GM19438 (cell line): ENCODE results near the gene RFC5.
"Not testable (repeated sequence)": the region's sequence is repeated elsewhere in the genome, so short reads cannot be mapped to it uniquely, and the experiment has no call there.

Experiments
- ATAC-seq: cut with Tn5 transposase; IDR thresholded peaks from one replicate; pipeline ENCODE4 v1.9.1; 2021; ENCODE audit warnings: low read depth; ENCODE audit not compliant: unreplicated experiment

Gene RFC5

GRCh38 chr12:118013283-118013682 lies 3.2 kb upstream of the RFC5 start:
- ATAC-seq: no peak

- ATAC-seq: no peak
These were observed 1.2 kb upstream of the RFC5 start for GRCh38 chr12:118015306-118015705.

DNA sequence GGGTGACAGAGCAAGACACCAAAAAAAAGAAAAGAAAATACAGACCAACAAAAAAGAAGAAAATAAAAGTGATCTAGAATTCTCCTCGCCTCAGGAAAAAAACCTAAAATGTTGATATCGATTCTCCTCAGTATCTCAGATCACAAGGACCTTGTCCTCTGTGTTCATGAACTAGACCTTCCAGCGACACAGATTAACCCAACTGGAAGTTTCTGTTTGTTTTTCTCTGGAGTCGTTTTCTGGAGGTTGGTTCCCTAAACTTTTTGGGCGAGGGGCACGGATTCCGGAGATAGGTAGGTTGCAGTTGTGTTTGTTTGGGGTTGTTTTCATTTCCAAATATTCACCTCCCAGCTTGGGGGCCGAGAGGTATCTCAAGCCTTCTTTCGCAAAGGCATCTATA lies 559 bp upstream of the RFC5 start:
- ATAC-seq: no peak

DNA sequence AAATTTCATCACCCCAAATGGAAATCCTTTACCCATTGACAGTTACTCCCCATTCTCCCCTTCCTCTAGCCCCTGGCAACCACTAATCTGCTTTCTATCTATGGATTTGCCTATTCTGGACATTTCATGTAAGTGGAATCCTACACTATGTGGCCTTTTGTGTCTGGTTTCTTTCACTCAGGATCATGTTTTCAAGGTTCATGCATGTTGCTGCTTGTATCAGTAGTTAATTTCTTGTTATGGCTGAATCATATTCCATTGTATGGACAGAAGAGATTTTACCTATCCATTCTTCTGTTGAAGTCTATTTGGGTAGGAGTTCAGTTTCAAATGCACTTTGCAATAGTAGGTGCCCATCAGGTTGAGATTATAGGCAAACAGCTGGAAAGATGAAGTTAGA lies 1.4 kb downstream of the RFC5 start:
- no peak for ATAC-seq

- ATAC-seq: no peak
These were observed 3.5 kb downstream of the RFC5 start for GRCh38 chr12:118020036-118020435.

DNA sequence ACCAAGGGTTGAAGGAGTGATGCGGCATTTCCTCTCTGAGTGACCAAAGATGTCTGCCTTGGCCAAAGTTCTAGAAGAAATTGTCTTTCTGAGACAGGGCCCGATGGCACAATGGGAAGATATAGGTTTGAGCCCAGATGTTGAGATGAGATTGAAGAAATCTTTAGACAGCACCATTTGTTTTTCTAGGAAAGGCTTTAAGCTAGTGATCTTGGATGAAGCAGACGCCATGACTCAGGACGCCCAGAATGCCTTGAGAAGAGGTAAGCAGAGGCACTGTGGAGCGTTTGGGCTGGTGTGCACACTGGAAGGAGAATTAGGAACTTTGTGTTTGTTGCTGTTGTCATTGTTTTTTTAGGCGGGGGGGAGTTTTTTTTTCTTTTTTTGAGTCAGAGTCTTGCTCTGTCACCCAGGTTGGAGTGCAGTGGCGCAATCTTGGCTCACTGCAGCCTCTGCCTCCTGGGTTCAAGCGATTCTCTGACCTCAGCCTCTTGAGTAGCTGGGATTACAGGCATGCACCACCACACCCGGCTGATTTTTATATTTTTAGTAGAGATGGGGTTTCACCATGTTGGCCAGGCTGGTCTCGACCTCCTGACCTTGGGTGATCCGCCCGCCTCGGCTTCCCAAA lies 5.7 kb downstream of the RFC5 start:
- not testable (repeated sequence) for ATAC-seq

- ATAC-seq: no peak
These were observed 6.2 kb downstream of the RFC5 start for GRCh38 chr12:118022728-118023109.

DNA sequence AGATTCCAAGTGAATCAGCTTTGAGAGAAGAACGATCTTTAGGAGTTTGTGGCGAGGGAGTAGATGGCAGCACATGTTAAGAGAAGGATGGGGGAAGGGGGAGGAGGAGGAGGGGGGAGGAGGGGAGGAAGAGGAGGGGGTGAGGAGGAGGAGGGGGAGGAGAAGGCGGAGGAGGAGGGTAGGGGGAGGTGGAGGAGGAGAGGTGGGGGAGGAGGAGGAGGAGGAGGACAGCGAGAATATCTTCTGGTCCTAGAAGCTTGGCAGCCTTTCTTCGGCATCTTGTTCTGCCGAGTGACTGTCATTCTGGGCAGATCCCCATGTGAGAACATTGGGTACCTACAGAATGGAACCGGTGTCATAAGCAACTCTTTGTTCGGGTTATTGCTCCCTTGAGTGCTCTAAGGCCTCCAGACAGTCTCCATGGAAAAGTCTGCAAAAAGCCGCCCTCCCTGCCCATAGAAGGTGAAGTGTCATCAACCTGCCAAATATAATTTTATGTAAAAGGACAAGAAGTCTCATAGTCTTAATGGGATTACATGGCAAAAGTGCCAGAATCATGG lies 6.9 kb downstream of the RFC5 start:
- ATAC-seq: no peak

DNA sequence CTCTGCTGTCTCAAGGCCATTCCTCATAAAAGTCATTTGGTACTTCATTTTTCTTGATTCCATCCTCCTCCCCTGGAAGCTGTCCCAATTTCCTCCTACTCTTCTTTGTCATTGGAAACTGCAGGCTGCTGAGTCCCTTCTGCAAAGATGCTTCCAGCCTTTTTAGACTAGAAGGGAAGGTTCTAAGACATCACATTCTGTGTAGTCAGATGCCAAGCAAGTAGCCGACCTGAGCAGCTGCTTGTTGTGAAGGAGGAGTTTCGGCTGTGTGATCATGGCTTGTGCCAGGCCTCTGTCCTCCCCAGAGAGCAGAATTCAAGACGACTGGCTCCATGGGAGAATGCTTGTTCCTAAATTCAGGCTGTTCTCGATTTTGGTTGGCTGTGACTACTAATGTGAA lies 8.7 kb downstream of the RFC5 start:
- no peak for ATAC-seq

- ATAC-seq: no peak
These were observed 12.7 kb downstream of the RFC5 start for GRCh38 chr12:118029166-118029565.

GRCh38 chr12:118032188-118032587 lies 15.7 kb downstream of the RFC5 start:
- ATAC-seq: no peak

DNA sequence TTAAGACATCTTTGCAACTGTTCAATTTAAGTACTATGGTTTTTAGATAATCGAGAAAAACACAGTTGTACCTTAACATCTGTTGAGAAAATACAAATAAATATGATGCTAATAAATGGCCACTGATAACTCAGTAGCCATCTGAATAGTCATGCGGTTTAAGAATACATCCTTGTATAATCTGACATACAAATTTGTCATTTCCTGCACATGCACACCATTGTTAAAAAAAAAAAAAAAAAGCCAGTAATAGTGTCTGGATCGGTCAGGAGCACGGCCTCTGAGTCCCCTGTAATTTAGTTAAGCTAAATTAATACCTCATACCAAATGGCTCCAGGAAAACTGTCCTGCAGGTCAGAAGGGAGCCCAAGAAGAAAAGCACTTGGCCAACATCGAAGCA lies 16.8 kb downstream of the RFC5 start:
- ATAC-seq: no peak

GRCh38 chr12:118033902-118034301 lies 17.4 kb downstream of the RFC5 start:
- ATAC-seq: no peak

DNA sequence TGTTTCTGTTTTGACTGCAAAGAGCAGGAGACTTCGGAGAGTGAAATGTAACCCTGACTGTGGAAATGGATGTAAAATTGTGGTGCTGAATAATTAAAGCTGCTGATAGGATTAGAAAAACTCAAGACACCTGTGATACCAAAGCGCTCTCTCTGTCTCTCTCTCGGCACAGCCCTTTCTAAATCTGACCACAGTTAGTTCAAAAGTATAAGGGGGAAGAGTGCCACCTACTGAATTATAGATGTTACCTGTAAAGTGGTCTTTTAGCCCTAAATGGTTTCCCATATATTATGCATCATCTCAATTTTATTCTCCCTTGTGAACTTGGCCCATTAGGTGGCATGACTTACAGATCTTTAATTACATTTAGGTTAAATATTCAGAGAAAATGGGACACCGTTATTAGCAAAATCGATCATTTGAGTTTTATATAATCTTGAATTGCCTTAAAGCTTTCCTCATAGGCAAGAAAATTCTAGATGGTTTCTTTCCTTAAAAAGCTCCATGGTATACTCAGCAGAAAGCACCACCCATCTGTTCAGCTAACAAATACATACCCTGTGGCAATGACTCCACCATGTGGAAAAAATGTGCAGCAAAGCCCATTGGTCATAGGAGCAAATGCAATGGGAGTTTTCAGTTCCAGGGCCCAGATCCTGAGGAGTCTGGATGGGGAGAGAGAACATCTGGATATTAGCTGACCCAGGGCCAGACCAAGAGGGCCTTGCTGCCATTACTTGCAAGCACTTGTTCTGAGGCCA lies 18.1 kb downstream of the RFC5 start:
- no peak for ATAC-seq

DNA sequence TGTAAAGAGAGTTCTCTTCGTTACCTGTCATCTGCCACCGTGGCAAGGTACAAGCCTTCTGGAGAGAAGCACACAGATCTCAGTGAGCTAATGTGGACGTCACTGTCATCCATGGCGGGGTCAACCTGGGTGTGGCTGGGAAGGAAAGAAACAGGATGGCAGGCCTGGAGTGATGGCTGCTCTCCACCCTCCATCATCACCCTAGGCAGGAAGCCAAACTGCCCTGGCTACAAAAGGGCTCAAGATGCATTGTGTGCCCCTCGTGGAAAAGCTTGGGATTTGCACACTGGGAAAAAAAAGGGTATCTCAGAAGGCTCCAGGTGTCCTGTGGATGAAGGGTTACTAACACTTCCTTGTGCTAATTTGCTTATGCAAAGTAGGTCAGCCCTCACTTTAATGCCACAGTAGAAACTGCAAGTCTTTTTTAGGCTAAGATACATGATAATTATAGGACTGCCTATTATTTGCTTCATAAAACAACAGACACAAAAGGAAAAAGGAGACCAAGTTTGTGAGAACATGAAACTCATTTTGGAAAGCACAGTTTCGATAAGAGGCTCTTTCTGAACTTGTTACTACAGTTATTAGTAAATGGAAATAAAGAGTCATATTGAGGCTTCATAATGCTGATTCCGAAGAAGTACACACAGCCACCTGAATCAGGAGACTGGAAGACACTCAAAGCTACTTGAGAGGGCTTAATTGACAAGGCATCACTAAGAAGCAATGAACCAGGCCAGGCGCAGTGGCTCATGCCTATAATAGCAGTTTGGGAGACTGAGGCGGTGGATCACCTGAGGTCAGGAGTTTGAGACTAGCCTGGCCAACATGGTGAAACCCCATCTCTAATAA lies 18.9 kb downstream of the RFC5 start:
- peak; percentile 69 for ATAC-seq

DNA sequence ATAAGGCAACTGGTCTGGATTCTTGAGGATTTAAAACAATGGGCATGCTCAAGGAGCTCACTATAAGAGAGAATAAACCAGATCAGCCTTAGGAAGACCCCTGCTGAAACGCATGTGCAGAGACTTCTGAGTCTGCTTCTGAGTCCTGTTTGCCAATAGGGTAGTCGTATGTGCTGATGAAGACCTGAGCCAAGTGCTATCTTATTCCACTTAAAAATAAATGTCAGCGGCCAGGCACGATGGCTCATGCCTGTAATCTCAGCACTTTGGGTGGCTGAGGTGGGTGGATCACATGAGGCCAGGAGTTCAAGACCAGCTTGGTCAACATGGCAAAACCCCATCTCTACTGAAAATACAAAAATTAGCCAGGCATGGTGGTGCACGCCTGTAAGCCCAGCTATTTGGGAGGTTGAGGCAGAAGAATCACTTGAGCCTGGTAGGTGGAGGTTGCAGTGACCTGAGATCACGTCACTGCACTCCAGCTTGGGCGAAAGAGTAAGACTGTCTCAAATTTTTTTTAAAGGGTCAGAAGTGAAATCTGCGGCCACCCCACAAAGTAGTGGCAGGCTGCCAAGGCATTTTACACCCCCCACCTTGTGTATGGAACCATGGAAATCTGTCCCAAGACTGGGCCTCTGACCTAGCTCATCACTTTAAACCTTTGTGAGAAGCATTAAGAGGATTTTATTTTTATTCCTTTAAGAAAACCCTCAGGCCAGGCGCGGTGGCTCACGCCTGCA lies 20.3 kb downstream of the RFC5 start:
- no peak for ATAC-seq

- ATAC-seq: no peak
These were observed 21.6 kb downstream of the RFC5 start for GRCh38 chr12:118038137-118038536.

DNA sequence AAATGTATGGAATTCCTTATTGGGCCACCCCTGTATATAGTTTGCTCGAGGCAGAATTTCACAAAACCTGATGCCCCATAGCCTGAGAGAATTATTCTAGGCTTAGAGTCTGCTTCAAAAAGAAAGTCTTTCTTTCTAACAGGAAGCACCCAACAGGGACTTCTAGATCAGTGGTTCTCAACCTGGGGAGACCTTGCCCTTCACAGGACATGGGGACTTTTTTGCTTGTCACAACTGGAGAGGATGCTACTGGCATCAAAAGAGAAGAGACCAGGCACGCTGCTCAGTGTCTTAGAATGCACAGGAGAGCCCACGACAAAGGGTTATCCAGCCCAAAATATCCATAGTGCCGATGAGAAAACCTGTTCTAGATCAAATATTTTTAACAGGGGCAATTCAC lies 25.6 kb downstream of the RFC5 start:
- ATAC-seq: no peak

DNA sequence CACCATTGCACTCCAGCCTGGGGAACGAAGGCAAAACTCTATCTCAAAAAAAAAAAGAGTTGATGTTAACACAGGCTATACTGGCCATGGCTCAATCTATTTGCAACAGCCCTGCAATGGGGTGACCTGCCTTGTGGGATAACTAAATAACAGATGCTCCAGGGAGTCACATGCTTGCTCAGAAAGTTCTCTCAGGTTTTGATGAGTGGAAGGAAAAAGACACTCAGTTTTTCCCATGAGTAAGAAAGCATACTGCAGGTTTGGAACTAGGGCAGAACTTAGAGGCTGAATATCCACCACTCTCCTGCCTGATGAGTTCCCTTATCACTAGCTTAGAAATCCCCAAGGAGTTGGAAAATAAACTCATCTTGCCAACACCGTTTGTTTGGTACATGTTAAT lies 27.6 kb downstream of the RFC5 start:
- no peak for ATAC-seq

DNA sequence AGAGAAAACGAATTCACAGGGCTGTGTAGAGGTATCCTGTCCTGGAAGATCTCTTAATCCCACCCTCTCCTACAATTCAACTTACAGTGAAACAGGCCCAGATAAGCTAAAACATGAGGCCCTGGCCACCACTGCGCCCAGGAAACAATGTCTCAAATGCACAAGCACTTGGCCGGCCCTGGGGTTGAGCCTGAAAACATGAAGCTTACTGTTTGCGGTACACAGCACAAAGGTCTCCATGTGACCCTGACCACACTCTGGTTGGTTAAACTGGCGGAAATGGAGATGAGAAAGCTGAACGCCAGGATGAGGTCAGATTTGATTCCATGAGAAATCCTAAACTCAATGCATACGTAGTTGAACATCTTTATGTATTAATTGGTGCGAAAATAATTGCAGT lies 28.1 kb downstream of the RFC5 start:
- no peak for ATAC-seq

DNA sequence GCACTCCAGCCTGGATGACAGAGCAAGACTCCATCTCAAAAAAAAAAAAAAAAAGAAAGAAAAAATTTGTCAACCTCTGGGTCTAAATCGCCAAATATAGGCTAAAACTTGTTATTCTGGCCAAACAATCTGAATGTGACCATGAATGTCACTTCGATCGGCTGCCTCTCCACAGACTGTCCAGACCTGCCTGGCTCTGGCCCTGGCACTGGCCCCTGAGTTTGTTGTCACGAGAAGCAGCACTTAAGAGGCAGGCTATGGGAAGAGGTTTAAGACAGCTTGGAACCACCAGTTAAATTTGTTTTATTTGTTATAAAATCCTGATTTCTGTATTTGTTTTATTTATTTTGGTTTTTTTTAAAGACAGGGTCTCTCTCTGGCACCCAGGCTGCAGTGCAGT lies 29.9 kb downstream of the RFC5 start:
- ATAC-seq: no peak
